ENCODE measurements around the gene MYO5B.

MYO5B gene

DNA sequence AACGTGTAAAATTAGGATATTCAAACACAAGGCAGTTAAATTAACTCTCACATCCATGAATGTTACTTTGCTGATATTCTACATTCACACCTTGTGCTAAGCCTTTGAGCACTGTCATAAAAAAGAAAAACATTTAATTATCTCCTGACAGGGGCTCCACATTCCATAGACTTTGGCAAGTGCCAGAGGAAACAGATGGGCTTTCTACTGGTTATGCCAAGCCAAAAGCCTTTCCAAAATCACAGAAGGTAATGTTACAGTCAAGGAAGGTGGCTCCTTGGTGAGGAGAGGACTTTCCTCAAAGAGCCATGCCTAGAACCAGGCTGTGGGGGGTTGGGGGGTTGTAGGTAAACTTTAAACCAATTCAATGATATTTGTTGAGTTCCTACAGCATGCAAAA, 12.4 kb downstream of the MYO5B start:
- TF ChIP-seq, protein P1, sequence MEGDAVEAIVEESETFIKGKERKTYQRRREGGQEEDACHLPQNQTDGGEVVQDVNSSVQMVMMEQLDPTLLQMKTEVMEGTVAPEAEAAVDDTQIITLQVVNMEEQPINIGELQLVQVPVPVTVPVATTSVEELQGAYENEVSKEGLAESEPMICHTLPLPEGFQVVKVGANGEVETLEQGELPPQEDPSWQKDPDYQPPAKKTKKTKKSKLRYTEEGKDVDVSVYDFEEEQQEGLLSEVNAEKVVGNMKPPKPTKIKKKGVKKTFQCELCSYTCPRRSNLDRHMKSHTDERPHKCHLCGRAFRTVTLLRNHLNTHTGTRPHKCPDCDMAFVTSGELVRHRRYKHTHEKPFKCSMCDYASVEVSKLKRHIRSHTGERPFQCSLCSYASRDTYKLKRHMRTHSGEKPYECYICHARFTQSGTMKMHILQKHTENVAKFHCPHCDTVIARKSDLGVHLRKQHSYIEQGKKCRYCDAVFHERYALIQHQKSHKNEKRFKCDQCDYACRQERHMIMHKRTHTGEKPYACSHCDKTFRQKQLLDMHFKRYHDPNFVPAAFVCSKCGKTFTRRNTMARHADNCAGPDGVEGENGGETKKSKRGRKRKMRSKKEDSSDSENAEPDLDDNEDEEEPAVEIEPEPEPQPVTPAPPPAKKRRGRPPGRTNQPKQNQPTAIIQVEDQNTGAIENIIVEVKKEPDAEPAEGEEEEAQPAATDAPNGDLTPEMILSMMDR (IDR thresholded peaks at IDR 0.05) = no peak

DNA sequence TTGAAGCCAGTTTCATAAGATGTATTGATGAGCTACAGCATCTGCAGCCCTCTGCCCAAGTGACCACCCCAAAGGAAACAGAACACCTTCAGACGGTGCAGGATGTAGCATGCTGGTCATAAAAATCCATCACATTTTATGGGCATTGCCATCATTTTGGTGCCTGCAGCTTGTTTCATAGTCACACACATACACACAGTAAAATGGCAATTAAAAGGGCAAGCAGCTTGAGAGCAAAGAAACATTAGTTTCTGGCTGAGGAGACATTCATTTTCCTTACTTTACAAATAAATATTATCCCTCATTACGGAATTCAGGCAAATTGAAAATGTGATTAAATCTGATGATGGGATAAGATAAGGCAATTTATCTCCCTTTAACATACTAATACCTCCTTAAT, 13.4 kb downstream of the MYO5B start:
- TF ChIP-seq, protein P1 (IDR thresholded peaks at IDR 0.05) = no peak

DNA sequence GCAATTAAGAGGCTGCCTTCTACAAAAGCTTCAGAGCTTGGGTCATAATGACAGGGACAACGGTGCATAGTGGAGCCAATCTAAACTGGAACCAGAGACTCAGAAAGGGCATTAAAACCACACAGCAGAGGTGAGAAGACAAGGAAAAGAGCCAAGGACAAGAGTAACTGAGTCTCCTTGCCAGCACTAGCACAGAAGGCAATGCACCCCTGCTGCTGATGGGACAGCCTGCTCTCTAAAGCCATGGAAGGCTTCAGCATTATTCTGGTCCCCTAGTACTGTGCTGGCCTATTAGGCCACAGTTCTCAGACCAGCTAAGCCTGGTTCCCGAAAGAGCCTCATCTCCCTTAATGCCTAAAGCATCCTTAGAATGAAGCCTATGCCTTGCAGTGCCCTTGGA, 15.5 kb downstream of the MYO5B start:
- TF ChIP-seq, protein P1 (IDR thresholded peaks at IDR 0.05) = no peak

DNA sequence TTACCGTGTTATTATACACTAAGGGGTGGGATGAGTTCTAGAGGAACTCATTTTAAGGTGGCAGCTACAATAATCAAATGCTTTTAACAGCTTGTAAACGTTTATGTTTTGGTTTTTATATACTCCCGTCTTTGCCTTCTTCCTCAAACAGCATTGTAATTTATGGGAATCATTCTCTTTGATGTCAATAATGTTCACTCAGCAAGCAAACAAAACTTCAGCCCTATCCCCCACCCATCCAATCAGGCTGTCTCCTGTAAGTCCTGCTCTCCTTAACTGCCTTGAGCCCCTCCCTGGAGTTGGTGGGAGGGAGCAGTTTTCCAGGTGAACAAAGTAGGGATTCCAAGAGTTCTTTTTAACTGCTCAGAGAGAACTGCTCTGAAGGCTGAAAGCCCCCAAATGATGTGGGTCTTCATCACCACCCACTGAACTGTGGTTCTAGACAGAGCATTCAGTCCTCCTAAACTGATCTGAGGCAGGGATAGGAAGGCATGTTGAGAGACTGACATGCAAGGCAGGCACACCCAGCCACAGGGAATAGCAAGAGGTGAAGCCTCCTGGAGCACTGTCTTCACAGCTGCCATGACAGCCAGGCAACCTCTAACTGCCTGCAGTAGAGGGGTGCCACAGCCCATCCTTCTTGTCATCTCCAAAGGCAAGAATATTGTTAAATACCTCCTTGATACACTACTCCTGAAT, 17.5 kb downstream of the MYO5B start:
- TF ChIP-seq, protein P1 (IDR thresholded peaks at IDR 0.05) = no peak

DNA sequence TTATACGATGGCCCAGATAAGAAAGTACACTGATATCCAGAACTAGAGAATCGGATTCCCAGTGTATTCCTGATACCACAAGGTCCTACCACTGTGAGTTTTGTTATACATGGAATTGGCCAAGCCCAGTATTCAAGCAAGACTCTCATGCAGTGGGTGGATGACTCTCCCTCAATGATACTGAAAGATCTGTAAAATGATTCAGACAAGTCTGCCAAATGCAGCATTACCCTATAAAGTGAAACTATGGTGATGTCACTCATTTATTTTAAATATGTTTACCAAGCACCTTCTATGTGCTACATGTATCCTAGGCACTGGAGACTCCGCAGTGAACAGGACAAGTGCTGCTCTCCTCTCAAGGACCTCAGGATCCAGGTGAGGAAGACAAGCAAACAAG, 22.6 kb downstream of the MYO5B start:
- TF ChIP-seq, protein P1 (IDR thresholded peaks at IDR 0.05) = no peak

DNA sequence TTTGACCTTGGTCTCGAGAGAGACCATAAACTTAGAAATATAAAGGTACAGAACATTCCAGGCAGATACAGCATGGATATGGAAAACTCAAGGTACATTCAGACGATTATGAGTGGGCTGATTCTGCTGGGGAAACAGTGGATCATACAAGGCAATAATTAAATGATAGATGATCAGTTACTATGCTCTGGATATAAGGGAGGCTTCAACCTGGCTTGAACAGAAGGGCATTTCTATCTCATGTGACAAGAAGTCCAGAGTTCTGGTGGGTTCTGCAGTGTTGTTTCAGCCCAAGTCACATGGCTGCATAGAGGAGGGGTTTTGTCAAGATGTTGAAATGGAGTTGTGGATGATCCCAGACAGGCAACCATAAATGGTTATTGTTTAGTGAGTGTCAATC, 23.5 kb downstream of the MYO5B start:
- TF ChIP-seq, protein P1 (IDR thresholded peaks at IDR 0.05) = no peak

DNA sequence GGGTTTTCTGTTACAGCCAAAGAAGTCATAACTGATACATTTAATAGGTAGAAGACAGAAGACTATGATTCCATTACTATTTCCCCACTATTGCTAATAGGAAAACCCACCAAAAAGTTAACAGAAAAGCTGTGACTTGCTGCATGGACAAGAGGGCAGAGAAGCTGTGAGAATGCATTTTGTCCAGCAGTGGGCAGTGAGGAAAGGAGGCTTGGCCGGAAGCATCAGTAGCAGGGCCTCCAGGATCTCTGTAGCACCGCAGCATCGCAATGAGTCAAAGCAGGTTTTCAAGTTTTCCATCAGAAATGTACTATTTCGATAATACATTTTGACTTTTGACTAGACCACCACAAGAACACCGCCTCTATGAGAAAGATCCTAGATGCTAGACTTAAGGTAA, 24.9 kb downstream of the MYO5B start:
- TF ChIP-seq, protein P1 (IDR thresholded peaks at IDR 0.05) = no peak

DNA sequence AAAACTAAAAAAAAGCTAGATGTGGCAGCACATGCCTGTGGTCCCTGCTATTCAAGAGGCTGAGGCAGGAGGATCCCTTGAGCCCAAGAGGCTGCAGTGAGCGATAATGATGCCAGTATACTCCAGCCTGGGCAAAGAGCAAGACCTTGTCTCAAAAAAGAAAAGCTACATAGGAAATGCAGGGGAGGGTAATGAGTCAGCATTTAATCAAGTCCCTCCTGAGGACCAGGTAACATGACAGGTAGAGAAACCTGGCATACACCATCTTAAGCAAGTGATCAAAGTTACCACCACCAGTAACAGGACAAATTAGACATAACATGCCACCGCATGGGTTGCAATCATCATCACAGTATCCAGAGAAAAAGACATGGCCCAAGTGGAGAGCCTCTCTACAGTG, 25.8 kb downstream of the MYO5B start:
- TF ChIP-seq, protein P1 (IDR thresholded peaks at IDR 0.05) = no peak

Data from LNCAP (cell line).